ENCODE data around the gene FMN2. TPM values are rescaled to one million over a fixed set of nuclear protein-coding genes. Genes with fewer than 3 reads are reported as not detected.

The FMN2 gene
- total RNA-seq, 2 donors from 2014 or later, result 0.26 to 0.33 TPM

DNA sequence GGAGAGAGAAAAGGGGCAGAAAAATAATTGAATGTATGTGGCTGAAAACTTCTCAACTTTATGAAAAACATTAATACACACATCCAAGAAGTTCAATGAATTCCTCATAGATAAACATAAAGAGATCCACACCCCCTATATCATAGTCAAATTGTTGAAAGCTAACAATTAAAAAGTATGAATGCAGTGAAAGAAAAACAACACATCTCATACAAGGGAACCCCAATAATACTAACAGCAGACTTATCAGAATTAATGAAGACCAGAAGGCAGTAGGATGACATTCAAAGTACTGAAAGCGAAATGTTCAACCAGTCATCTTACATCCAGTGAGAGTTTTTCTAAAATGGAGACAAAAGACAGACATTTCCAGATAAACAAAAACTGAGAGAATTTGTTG, 134.4 kb downstream of the FMN2 start:
- DNase-seq, result no peak
- Histone ChIP-seq H3K9me3 (peaks cover 0 to 6% (median 0%) of the 10 kb centered on the region in 3 donors), H3K4me1 (no peaks in the 10 kb centered on the region), H3K36me3 (replicated peaks in 1 of 2; ENCODE audit: insufficient read depth in 1 of 2, low read depth in 2 of 2) (no peaks in the 10 kb centered on the region), H3K27me3 (no peaks in the 10 kb centered on the region), H3K4me3 (no peak overlapping the region), H3K27ac (no peak overlapping the region)
- intact Hi-C loops (cut with DNase I), result no loop called here
- no peak for ATAC-seq
- WGBS, 2 donors, result 73 to 75% methylated on average over 1 of the region's 1 CpG
- no peak for TF ChIP-seq POLR2A (IDR thresholded peaks at IDR 0.05)
- TF ChIP-seq, protein P1, sequence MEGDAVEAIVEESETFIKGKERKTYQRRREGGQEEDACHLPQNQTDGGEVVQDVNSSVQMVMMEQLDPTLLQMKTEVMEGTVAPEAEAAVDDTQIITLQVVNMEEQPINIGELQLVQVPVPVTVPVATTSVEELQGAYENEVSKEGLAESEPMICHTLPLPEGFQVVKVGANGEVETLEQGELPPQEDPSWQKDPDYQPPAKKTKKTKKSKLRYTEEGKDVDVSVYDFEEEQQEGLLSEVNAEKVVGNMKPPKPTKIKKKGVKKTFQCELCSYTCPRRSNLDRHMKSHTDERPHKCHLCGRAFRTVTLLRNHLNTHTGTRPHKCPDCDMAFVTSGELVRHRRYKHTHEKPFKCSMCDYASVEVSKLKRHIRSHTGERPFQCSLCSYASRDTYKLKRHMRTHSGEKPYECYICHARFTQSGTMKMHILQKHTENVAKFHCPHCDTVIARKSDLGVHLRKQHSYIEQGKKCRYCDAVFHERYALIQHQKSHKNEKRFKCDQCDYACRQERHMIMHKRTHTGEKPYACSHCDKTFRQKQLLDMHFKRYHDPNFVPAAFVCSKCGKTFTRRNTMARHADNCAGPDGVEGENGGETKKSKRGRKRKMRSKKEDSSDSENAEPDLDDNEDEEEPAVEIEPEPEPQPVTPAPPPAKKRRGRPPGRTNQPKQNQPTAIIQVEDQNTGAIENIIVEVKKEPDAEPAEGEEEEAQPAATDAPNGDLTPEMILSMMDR (IDR thresholded peaks at IDR 0.05), result no peak

DNA sequence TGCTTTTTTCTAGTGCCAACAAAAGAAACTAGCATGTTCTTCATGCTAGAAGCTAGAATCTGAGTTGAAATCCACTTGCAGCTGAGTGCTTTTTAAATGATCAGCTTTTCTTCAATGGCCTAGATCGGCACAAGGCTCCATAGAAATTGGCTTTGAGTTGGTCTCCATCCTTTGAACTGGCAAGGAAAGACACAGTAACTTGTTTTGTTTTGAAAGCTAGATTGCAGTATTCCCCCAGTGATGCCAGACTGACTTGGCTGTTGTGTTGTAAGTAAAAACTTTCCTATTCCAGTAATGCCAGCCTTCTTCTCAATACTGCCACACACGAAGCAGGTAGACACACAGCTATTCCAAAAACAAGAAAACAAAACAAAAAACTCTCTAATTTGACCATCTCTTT, 139.1 kb downstream of the FMN2 start:
- no peak for ATAC-seq
- H3K36me3 ChIP-seq (replicated peaks in 1 of 2; ENCODE audit: insufficient read depth in 1 of 2, low read depth in 2 of 2), result no peaks in the 10 kb centered on the region
- intact Hi-C loops (cut with DNase I), result no loop called here
- no peaks in the 10 kb centered on the region for H3K4me1 ChIP-seq
- TF ChIP-seq, protein P1 (IDR thresholded peaks at IDR 0.05), result no peak
- TF ChIP-seq POLR2A (IDR thresholded peaks at IDR 0.05), result no peak
- H3K9me3 ChIP-seq, result no peaks in the 10 kb centered on the region
- no peak for DNase-seq
- 50 to 67% methylated on average over 2 of the region's 2 CpGs for WGBS, 2 donors
- no peaks in the 10 kb centered on the region for H3K27me3 ChIP-seq
- no peak overlapping the region for H3K27ac ChIP-seq
- no peak overlapping the region for H3K4me3 ChIP-seq

DNA sequence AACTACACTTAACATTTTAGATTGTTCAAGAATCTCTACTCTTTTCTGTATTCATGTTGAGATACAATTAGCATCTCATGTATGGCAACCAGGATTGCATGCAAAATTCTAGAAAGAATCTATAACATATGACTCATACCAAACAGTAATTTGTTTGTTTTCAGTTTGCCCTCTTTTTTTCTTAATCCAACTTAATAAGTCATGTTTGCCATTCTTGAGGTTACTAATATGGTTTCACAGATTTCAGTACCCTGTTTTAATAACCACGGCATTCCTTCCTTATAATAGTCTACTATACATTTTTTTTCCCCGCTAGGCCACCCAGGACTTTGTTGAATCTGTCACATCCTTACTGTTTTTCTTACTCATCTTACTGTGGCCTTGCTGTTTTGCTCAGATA, 140.8 kb downstream of the FMN2 start:
- intact Hi-C loops (cut with DNase I), result no loop called here
- 78 to 85% methylated on average over 2 of the region's 2 CpGs for WGBS, 2 donors
- H3K4me3 ChIP-seq, result no peak overlapping the region

DNA sequence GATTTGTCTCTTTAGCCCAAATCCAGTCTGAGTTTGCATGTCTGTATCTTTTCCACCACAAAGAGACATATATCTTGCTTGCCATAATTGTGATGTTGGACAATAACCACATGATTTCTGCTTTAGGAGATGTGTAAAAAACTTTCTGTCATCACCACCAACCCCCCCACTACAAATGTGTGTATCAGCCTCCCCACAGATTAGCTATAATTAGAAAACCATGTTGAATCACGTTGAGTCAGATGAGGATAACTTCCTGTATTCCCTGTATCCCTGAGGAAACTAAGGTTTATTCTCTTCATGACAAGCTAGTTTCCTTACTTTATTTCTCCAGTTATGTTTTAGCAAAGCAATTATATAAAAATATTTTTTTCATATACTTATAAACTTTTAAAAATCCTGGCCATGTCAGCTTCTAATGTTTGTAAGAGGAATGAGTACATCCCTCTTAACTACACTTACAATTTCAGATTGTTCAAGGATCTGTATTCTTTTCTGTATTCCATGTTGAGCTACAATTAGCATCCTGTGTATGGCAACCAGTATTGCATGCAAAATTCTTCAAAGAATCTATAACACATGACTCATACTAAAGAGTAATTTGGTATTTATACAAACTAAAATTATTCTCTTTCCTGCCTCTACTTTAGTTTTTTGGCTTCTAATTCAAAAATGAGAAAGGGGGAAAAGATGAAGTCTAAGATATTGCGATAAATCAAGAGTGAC, 143.0 kb downstream of the FMN2 start:
- no peaks in the 10 kb centered on the region for H3K9me3 ChIP-seq
- no peak for DNase-seq
- H3K27me3 ChIP-seq, result no peaks in the 10 kb centered on the region
- WGBS, 2 donors, result 55 to 57% methylated on average over 2 of the region's 2 CpGs
- intact Hi-C loops (cut with DNase I), result no loop called here
- no peak overlapping the region for H3K4me3 ChIP-seq
- TF ChIP-seq POLR2A (IDR thresholded peaks at IDR 0.05), result no peak
- TF ChIP-seq, protein P1 (IDR thresholded peaks at IDR 0.05), result no peak
- no peaks in the 10 kb centered on the region for H3K4me1 ChIP-seq
- H3K27ac ChIP-seq, result no peak overlapping the region
- ATAC-seq, result no peak
- no peaks in the 10 kb centered on the region for H3K36me3 ChIP-seq (replicated peaks in 1 of 2; ENCODE audit: insufficient read depth in 1 of 2, low read depth in 2 of 2)

More for the DNA sequence above, 140.8 kb downstream of the FMN2 start:
- Histone ChIP-seq H3K27me3 (no peaks in the 10 kb centered on the region), H3K36me3 (replicated peaks in 1 of 2; ENCODE audit: insufficient read depth in 1 of 2, low read depth in 2 of 2) (no peaks in the 10 kb centered on the region), H3K9me3 (no peaks in the 10 kb centered on the region), H3K4me1 (no peaks in the 10 kb centered on the region), H3K27ac (no peak overlapping the region)
- no peak for ATAC-seq
- TF ChIP-seq POLR2A (IDR thresholded peaks at IDR 0.05), result no peak
- TF ChIP-seq, protein P1 (IDR thresholded peaks at IDR 0.05), result no peak
- DNase-seq, result no peak

Data from body of pancreas (tissue), 4 donors.